PC-3 (cell line): ENCODE results near the gene VWC2L. TPM values are rescaled to one million over a fixed set of nuclear protein-coding genes. Genes with fewer than 3 reads are reported as not detected.
A peak's percentile ranks its signal among the peaks of the same experiment; 100 is the strongest.

Experiments
- ATAC-seq: fragments of 200-7000 bp; cut with Tn5 transposase; 2 replicates; pipeline ENCODE4 v1.9.1; 2020; ENCODE audit warnings: mild to moderate bottlenecking, moderate library complexity
- BruUV-seq: library from RNA; stranded (reverse); fragments of 400-500 nt; replicated peaks from 2 replicates; lab custom pipeline; 2021; lab: Mats Ljungman, UMichigan
- CTCF ChIA-PET: fragments of 300-600 bp; sonication (Branson Sonifier 250); formaldehyde crosslinking; loops from one replicate; lab custom pipeline; 2022; ENCODE audit warnings: antibody characterized with exemption; lab: Charles Lee
- POLR2A ChIA-PET: fragments of 300-600 bp; sonication (Branson Sonifier 250); formaldehyde crosslinking; loops from one replicate; lab custom pipeline; 2022; ENCODE audit warnings: antibody characterized with exemption; ENCODE audit not compliant: unreplicated experiment; lab: Charles Lee
- DNase-seq: peaks from one replicate; pipeline ENCODE4 v3.0.0-alpha.2; 2015
- H2AFZ ChIP-seq: fragments of 300-600 bp; sonication (generic); 2 replicates; pipeline ENCODE4 v1.6.0; 2016; ENCODE audit warnings: antibody characterized with exemption, low read length
- H3F3A ChIP-seq: fragments of 300-600 bp; sonication (generic); one replicate; pipeline ENCODE4 v1.6.0; 2017; ENCODE audit warnings: antibody characterized with exemption, low read length, control low read depth, mild to moderate bottlenecking; ENCODE audit not compliant: unreplicated experiment
- H3K27ac ChIP-seq: fragments of 300-600 bp; sonication (generic); 2 replicates; pipeline ENCODE4 v1.5.1; 2016; ENCODE audit warnings: mild to moderate bottlenecking, low read length
- H3K27me3 ChIP-seq: fragments of 300-600 bp; sonication (generic); 2 replicates; pipeline ENCODE4 v1.6.1; 2016; ENCODE audit warnings: low read length, mixed read lengths
- H3K36me3 ChIP-seq: fragments of 300-600 bp; sonication (generic); 2 replicates; pipeline ENCODE4 v1.6.1; 2016; ENCODE audit warnings: low read depth, mixed run types, low read length, mixed read lengths
- H3K4me1 ChIP-seq: fragments of 300-600 bp; sonication (generic); 2 replicates; pipeline ENCODE4 v1.5.1; 2016; ENCODE audit warnings: low read length; ENCODE audit not compliant: insufficient read depth
- H3K4me2 ChIP-seq: fragments of 300-600 bp; sonication (generic); 2 replicates; pipeline ENCODE4 v1.6.0; 2016; ENCODE audit warnings: low read length
- H3K4me3 ChIP-seq: fragments of 300-600 bp; sonication (generic); 2 replicates; pipeline ENCODE4 v1.5.1; 2016; ENCODE audit warnings: mild to moderate bottlenecking, low read length, mixed read lengths
- H3K79me2 ChIP-seq: fragments of 300-600 bp; sonication (generic); 2 replicates; pipeline ENCODE4 v1.6.1; 2017; ENCODE audit warnings: low read length, mixed read lengths
- H3K9ac ChIP-seq: fragments of 300-600 bp; sonication (generic); 2 replicates; pipeline ENCODE4 v1.6.0; 2016; ENCODE audit warnings: mild to moderate bottlenecking, low read length
- H3K9me2 ChIP-seq: fragments of 300-600 bp; sonication (generic); replicated peaks from 2 replicates; pipeline ENCODE4 v1.6.1; 2016; ENCODE audit warnings: mixed run types, low read length, mixed read lengths
- H3K9me3 ChIP-seq: fragments of 300-600 bp; sonication (generic); 2 replicates; pipeline ENCODE4 v1.6.1; 2016; ENCODE audit warnings: low read length, mixed read lengths
- H4K20me1 ChIP-seq: fragments of 300-600 bp; sonication (generic); 2 replicates; pipeline ENCODE4 v1.6.1; 2016; ENCODE audit warnings: low read length, mixed read lengths
- CTCF ChIP-seq: fragments of 300-600 bp; sonication (generic); conservative IDR thresholded peaks from 2 replicates; pipeline ENCODE4 v1.5.1; 2017; ENCODE audit warnings: antibody characterized with exemption, low read depth, mild to moderate bottlenecking, low read length
- EZH2 ChIP-seq: fragments of 300-600 bp; sonication (generic); IDR thresholded peaks from one replicate; pipeline ENCODE4 v1.6.1; 2017; ENCODE audit warnings: antibody characterized with exemption, mild to moderate bottlenecking, low read length; ENCODE audit not compliant: unreplicated experiment
- EZH2phosphoT487 ChIP-seq: fragments of 300-600 bp; sonication (generic); IDR thresholded peaks from 2 replicates; pipeline ENCODE4 v1.6.1; 2018; ENCODE audit warnings: mild to moderate bottlenecking, antibody characterized with exemption, low read length, borderline replicate concordance
- intact Hi-C: fragments of 100-400 bp; cut with micrococcal nuclease; formaldehyde crosslinking; loops from 2 replicates; pipeline ENCODE4 v1.9.0; 2023
- total RNA-seq: library from RNA; depleted of rRNA; stranded (reverse); fragments of >200 nt; gene quantifications from 2 replicates; pipeline ENCODE4 v1.2.3, GENCODE V29; 2014

The VWC2L gene
- total RNA-seq, 1 experiment from 2014 or later: not detected

GRCh38 chr2:214593727-214594126 lies 182.9 kb downstream of the VWC2L start:
- Histone ChIP-seq H3K27me3 (no peaks in the 10 kb centered on the region), H3K27ac (no peak overlapping the region), H3K36me3 (no peaks in the 10 kb centered on the region), H3K4me3 (no peak overlapping the region), H3K4me2 (no peak overlapping the region), H3K79me2 (no peaks in the 10 kb centered on the region), H3K9ac (no peak overlapping the region), H3K9me3 (no peaks in the 10 kb centered on the region), H3K9me2 (no peaks in the 10 kb centered on the region), H4K20me1 (no peaks in the 10 kb centered on the region), H3K4me1 (no peaks in the 10 kb centered on the region), H2AFZ (no peak overlapping the region), H3F3A (no peaks in the 10 kb centered on the region)
- no TSS peak for BruUV-seq
- ATAC-seq (peak; percentile 64), DNase-seq (peak; percentile 41)
- intact Hi-C loops: loop anchor here (5.0 to 10.0 kb wide), 3 partner anchors 46 to 789 kb away; no protein-coding TSS in a partner anchor
- POLR2A ChIA-PET: no interaction called here
- CTCF ChIA-PET: interaction anchor here (0.6 kb wide), 1 partner anchor 184 kb away, joined by 18 read pairs; no protein-coding TSS in a partner anchor
- TF ChIP-seq EZH2 (no peak), EZH2phosphoT487 (no peak)

GRCh38 chr2:214601852-214602633 lies 191.2 kb downstream of the VWC2L start:
- ChIA-PET POLR2A (no interaction called here), CTCF (no interaction called here)
- H3K27ac ChIP-seq: no peak overlapping the region
- H3K79me2 ChIP-seq: no peaks in the 10 kb centered on the region
- H3K9me2 ChIP-seq: no peaks in the 10 kb centered on the region
- BruUV-seq: no TSS peak
- no peaks in the 10 kb centered on the region for H3K36me3 ChIP-seq
- no peak overlapping the region for H3K9ac ChIP-seq
- H3K4me3 ChIP-seq: no peak overlapping the region
- DNase-seq (no peak), ATAC-seq (no peak)
- no peaks in the 10 kb centered on the region for H3K27me3 ChIP-seq
- no peak overlapping the region for H2AFZ ChIP-seq
- no peaks in the 10 kb centered on the region for H3K4me1 ChIP-seq
- intact Hi-C loops: no loop called here
- H3K4me2 ChIP-seq: no peak overlapping the region
- H3K9me3 ChIP-seq: no peaks in the 10 kb centered on the region
- H3F3A ChIP-seq: no peaks in the 10 kb centered on the region
- H4K20me1 ChIP-seq: no peaks in the 10 kb centered on the region
- TF ChIP-seq EZH2 (no peak), CTCF (no peak), EZH2phosphoT487 (no peak)

- H3K27me3 ChIP-seq: no peaks in the 10 kb centered on the region
- H3K4me2 ChIP-seq: no peak overlapping the region
- ChIA-PET CTCF (no interaction called here), POLR2A (interaction anchor here (0.6 kb wide), 1 partner anchor 183 kb away, joined by 3 read pairs; no protein-coding TSS in a partner anchor)
- ATAC-seq: no peak
- H3K9ac ChIP-seq: no peak overlapping the region
- H3K4me1 ChIP-seq: no peaks in the 10 kb centered on the region
- no peaks in the 10 kb centered on the region for H4K20me1 ChIP-seq
- BruUV-seq: no TSS peak
- H3K4me3 ChIP-seq: no peak overlapping the region
- no peaks in the 10 kb centered on the region for H3F3A ChIP-seq
- intact Hi-C loops: no loop called here
- H3K9me3 ChIP-seq: no peaks in the 10 kb centered on the region
- no peaks in the 10 kb centered on the region for H3K36me3 ChIP-seq
- no peaks in the 10 kb centered on the region for H3K79me2 ChIP-seq
- H3K27ac ChIP-seq: no peak overlapping the region
- H2AFZ ChIP-seq: no peak overlapping the region
- no peaks in the 10 kb centered on the region for H3K9me2 ChIP-seq
- TF ChIP-seq EZH2: no peak
- no peak for TF ChIP-seq CTCF
- TF ChIP-seq EZH2phosphoT487: no peak
- DNase-seq: peak; percentile 35
Observed at GRCh38 chr2:214604861-214605260, 194.0 kb downstream of the VWC2L start.
